ENCODE measurements around the gene DDX31. TPM values are rescaled to one million over a fixed set of nuclear protein-coding genes. Genes with fewer than 3 reads are reported as not detected.

Gene DDX31
- 9.8 and 13.5 TPM in 2 replicates for total RNA-seq

DNA sequence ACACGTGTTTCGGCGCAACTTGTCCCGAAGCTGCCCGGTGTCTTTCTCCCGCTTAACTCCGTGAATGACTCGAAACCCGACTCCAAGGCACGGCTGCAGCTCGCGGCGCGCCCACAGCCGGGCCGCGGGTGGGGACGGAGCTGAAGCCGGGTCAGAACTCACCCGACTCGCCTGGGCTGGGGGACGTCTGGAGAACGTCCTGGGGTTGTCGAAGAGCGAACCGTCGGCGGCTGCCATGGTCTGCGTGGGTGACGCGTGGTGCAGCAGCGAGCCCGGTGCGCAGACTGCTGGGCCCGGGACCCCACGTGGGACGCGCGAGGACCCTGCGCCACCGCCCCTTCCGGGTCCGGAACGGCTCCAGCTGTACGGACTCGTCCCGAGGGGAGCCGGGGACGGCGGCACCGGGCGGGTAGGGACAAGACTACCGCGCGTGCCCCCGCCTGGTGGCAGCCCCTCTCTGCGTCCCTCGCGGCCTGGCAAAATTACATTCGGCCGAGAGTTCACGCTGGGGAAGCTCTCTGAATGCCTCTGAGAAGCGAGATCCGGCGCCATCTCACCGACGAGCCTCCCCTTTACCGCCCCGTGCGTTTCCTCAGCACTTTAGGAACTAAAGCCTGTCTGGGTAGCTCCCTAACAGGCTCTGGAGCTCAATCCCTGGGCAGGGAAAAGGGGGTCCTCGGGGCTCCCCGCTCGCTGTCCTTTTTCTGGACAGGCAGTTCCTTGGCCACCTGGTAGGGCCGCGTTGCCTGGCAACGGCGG lies at the start of gene DDX31:
Gene DDX31 (minus strand): TSS at position 286 of the 759 bp plus-strand sequence. CDS start 49 bp downstream, at position 237.

GRCh38 chr9:132670457-132671391 lies 941 bp upstream of the DDX31 start, which contains the start of gene GTF3C4:
Gene GTF3C4 (plus strand): TSS chr9:132670464. CDS start chr9:132670599, 135 bp downstream.

DNA sequence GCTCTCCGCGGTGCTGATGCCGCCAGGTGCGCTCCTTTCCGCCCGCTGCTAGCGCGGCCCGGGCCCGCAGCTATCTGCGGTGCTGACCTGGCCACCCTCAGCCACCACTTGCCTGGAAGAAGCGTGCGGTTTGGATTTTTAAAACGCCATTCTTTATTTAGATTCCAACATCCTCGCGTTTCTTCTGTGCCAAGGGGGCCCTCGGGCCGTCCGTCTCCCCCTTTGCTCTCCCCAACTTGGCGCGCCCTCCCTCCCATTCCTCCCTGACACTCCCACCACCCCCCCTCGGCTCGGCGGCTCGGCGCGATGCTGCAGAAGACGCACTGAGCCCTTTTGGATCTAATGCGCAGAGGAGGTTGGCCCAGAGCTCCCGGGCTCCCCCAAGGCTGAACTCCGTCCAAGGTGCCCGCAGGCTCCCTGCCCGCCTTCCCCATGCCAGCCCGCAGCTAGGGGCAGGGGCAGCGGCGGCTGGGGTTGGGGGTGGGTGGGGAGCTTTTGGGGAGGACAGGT lies 87.5 kb downstream of the DDX31 start, which contains the start of gene BARHL1:
Gene BARHL1 (plus strand): TSS at position 331 of the 510 bp plus-strand sequence. CDS start 192 bp downstream, outside the sequence.

Other genes starting within 250 kb of the DDX31 start
- not detected in 2 replicates for gene BARHL1, start 87.4 kb downstream of the DDX31 start, total RNA-seq
- 11.0 and 11.7 TPM in 2 replicates for gene GTF3C4, start 481 bp upstream of the DDX31 start, total RNA-seq
- gene AK8, start 208.3 kb upstream of the DDX31 start, total RNA-seq: 0.49 and 2.4 TPM in 2 replicates
- gene SPACA9, start 208.9 kb upstream of the DDX31 start, total RNA-seq: 1.6 and 12.3 TPM in 2 replicates

All from mesangial cell (primary cell).